ENCODE results near the gene NCK2. TPM values are rescaled to one million over a fixed set of nuclear protein-coding genes. Genes with fewer than 3 reads are reported as not detected.

The NCK2 gene
- polyA plus RNA-seq, 1 of the 3 experiments (the other 2 are of a cell fraction), result 42.8 TPM

- Histone ChIP-seq H3K27me3 (ENCODE audit: insufficient read depth) (no peaks in the 10 kb centered on the region), H3K4me3 (ENCODE audit: low read depth in 2 of 2, low read length in 1 of 2) (no peak overlapping the region), H3K9me2 (no peaks in the 10 kb centered on the region), H3K79me2 (ENCODE audit: insufficient read depth) (peaks cover 94% of the 10 kb centered on the region), H3K27ac (ENCODE audit: low read depth in 2 of 2, low read length in 1 of 2) (no peak overlapping the region), H3K4me2 (no peak overlapping the region), H2AFZ (ENCODE audit: low read depth) (no peak overlapping the region), H3K9ac (no peak overlapping the region), H3F3A (replicated peaks; ENCODE audit: insufficient read depth) (no peaks in the 10 kb centered on the region), H3K9me3 (no peaks in the 10 kb centered on the region), H3K4me1 (ENCODE audit: control insufficient read depth in 1 of 2, insufficient read depth in 2 of 2, low read depth in 1 of 2, low read length in 1 of 2) (peaks cover 6 to 10% of the 10 kb centered on the region in 2 experiments; a peak in 3 of 4 replicates), H3K36me3 (replicated peaks in 1 of 2; ENCODE audit: control insufficient read depth in 1 of 2, insufficient read depth in 2 of 2, low read length in 1 of 2) (peaks cover 0 to 2% of the 10 kb centered on the region in 2 experiments), H4K20me1 (ENCODE audit: insufficient read depth) (peaks cover 92% of the 10 kb centered on the region)
- WGBS (ENCODE audit: low lambda C conversion rate), result 86% methylated on average over 7 of the region's 8 CpGs
- no peak for DNase-seq
- ChIA-PET CTCF (no interaction called here), POLR2A (no interaction called here)
- TF ChIP-seq MXI1 (IDR thresholded peaks at IDR 0.05; ENCODE audit: low read depth, low read length) (no peak), NFIC (IDR thresholded peaks at IDR 0.05; ENCODE audit: borderline replicate concordance) (no peak), GATA2 (CRISPR knock-in tag; IDR thresholded peaks at IDR 0.05) (no peak), MAX (IDR thresholded peaks at IDR 0.05; ENCODE audit: low read depth) (no peak), JUND (IDR thresholded peaks at IDR 0.05) (no peak), TEAD4 (IDR thresholded peaks at IDR 0.05; ENCODE audit: borderline replicate concordance, insufficient read depth) (no peak), RCOR1 (IDR thresholded peaks at IDR 0.05; ENCODE audit: low read length) (no peak), CTCF (IDR thresholded peaks at IDR 0.05) (no peak), EP300 (IDR thresholded peaks at IDR 0.05; ENCODE audit: borderline replicate concordance in 1 of 2, low read depth in 1 of 2, low read length in 1 of 2) (no peak), IRF3 (IDR thresholded peaks at IDR 0.05; ENCODE audit: low read depth, low read length) (no peak), FOXM1 (IDR thresholded peaks at IDR 0.05; ENCODE audit: low read depth) (no peak), YY1 (IDR thresholded peaks at IDR 0.05; ENCODE audit: low read depth) (no peak), TCF12 (IDR thresholded peaks at IDR 0.05) (no peak), USF2 (IDR thresholded peaks at IDR 0.05; ENCODE audit: borderline replicate concordance, low read depth, low read length) (no peak), CHD2 (IDR thresholded peaks at IDR 0.05; ENCODE audit: low read length, partially characterized antibody) (no peak), PBX3 (IDR thresholded peaks at IDR 0.05) (no peak)
Measured at GRCh38 chr2:105760191-105760590, 15.5 kb downstream of the NCK2 start.

All from SK-N-SH (cell line).